PC-9 (cell line): ENCODE measurements around the gene UBL4A. TPM values are rescaled to one million over a fixed set of nuclear protein-coding genes. Genes with fewer than 3 reads are reported as not detected.

Source experiments
- BruUV-seq: library from RNA; stranded (reverse); fragments of 400-500 nt; replicated peaks from 2 replicates; lab custom pipeline; 2021; lab: Mats Ljungman, UMichigan
- CTCF ChIA-PET: fragments of 300-600 bp; sonication (Branson Sonifier 250); formaldehyde crosslinking; loops from one replicate; lab custom pipeline; 2022; ENCODE audit warnings: antibody characterized with exemption; lab: Charles Lee
- POLR2A ChIA-PET: fragments of 300-600 bp; sonication (Branson Sonifier 250); formaldehyde crosslinking; loops from one replicate; lab custom pipeline; 2022; ENCODE audit warnings: antibody characterized with exemption; ENCODE audit not compliant: unreplicated experiment; lab: Charles Lee
- DNase-seq, 2 experiments: peaks; one replicate each; pipeline versions ENCODE4 v3.0.0 to v3.0.0-alpha.2; 2015 to 2022; ENCODE audit warnings: mixed read lengths in 1 of 2
- H2AFZ ChIP-seq: fragments of 200-600 bp; sonication (generic); 2 replicates; pipeline ENCODE4 v1.8.1; 2017; ENCODE audit warnings: antibody characterized with exemption
- H3F3A ChIP-seq: fragments of 200-600 bp; sonication (generic); 2 replicates; pipeline ENCODE4 v1.8.1; 2017; ENCODE audit warnings: antibody characterized with exemption, mild to moderate bottlenecking, low read depth; ENCODE audit not compliant: insufficient read depth
- H3K27ac ChIP-seq: fragments of 200-600 bp; sonication (generic); 2 replicates; pipeline ENCODE4 v1.6.1; 2016; ENCODE audit warnings: mixed run types
- H3K27me3 ChIP-seq: fragments of 200-600 bp; sonication (generic); 2 replicates; pipeline ENCODE4 v1.6.1; 2016; ENCODE audit warnings: low read depth, mixed run types; ENCODE audit not compliant: insufficient read depth
- H3K36me3 ChIP-seq: fragments of 200-600 bp; sonication (generic); 2 replicates; pipeline ENCODE4 v1.6.1; 2016; ENCODE audit warnings: low read depth, mixed run types
- H3K4me1 ChIP-seq: fragments of 200-600 bp; sonication (generic); replicated peaks from 2 replicates; pipeline ENCODE4 v1.6.1; 2016; ENCODE audit warnings: mixed run types; ENCODE audit not compliant: insufficient read depth
- H3K4me2 ChIP-seq: fragments of 200-600 bp; sonication (generic); 2 replicates; pipeline ENCODE4 v1.6.1; 2017; ENCODE audit warnings: mixed run types
- H3K4me3 ChIP-seq: fragments of 200-600 bp; sonication (generic); 2 replicates; pipeline ENCODE4 v1.6.1; 2016; ENCODE audit warnings: mixed run types
- H3K79me2 ChIP-seq: fragments of 200-600 bp; sonication (generic); 2 replicates; pipeline ENCODE4 v1.6.1; 2017; ENCODE audit warnings: low read depth, mixed run types
- H3K9me2 ChIP-seq: fragments of 200-600 bp; sonication (generic); 2 replicates; pipeline ENCODE4 v1.8.1; 2017; ENCODE audit warnings: mild to moderate bottlenecking; ENCODE audit not compliant: insufficient read depth
- H3K9me3 ChIP-seq: fragments of 200-600 bp; sonication (generic); 2 replicates; pipeline ENCODE4 v1.8.1; 2016; ENCODE audit warnings: low read depth; ENCODE audit not compliant: insufficient read depth
- H4K20me1 ChIP-seq: fragments of 200-600 bp; sonication (generic); 2 replicates; pipeline ENCODE4 v1.8.1; 2017; ENCODE audit not compliant: insufficient read depth
- EZH2 ChIP-seq: fragments of 200-600 bp; sonication (generic); IDR thresholded peaks from 2 replicates; pipeline ENCODE4 v1.8.0; 2017; ENCODE audit warnings: antibody characterized with exemption, low read depth
- intact Hi-C: fragments of 100-400 bp; cut with micrococcal nuclease; formaldehyde crosslinking; loops from one replicate; pipeline ENCODE4 v1.10.0; 2022; ENCODE audit not compliant: unreplicated experiment
- total RNA-seq: library from RNA; stranded (reverse); gene quantifications from 2 replicates; pipeline ENCODE4 v1.2.3, GENCODE V29; 2021
- TF ChIP-seq, protein P1 (sequence below): fragments of 200-600 bp; sonication (generic); conservative IDR thresholded peaks from 2 replicates; pipeline ENCODE4 v1.6.1; 2017; ENCODE audit warnings: mixed run types, antibody characterized with exemption, mild to moderate bottlenecking, moderate library complexity

The UBL4A gene
- total RNA-seq, 1 experiment from 2014 or later, result 80.7 TPM

DNA sequence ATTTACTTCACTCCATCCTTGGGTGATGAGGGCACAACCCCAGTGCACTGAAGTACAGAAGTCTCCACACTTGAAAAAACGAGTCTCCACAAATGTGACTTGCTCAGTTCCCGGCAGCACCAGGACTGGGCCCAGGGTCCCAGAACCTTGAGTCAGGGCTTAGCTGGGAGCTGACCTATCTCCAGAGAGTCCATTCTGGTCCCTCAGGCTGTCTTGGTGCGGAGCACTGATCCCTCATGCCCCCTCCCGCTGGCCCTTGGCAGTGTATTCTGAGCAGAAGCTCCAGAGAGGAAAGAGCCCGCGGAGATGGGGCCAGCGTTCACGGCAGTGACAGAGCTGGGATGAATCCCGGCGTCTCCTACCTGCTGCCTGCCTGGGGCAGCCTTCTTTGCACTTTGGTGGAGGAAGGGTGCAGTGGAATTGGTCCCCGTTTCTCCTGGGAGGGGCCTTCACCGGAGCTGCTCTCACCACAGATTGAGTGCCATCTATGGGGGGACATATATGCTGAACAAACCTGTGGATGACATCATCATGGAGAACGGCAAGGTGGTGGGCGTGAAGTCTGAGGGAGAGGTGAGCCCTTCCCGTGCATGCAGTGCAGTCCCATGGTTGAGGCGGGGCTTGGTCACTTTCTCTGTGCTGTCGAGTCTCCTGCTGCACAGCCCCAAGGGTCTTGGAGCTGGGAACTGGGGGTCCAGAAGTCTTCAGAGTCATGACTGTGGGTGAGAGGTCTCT lies 45.6 kb downstream of the UBL4A start:
- DNase-seq, result no peak
- intact Hi-C loops, result loop anchor here (5.0 kb wide), 1 partner anchor 43 kb away; the partner anchor contains the start of gene RPL10
- Histone ChIP-seq H3K27me3 (no peaks in the 10 kb centered on the region), H3K27ac (no peak overlapping the region), H3K4me1 (peaks cover 7% of the 10 kb centered on the region; the same call in 1 of the 2 replicates), H3K4me2 (no peak overlapping the region), H3K4me3 (no peak overlapping the region), H3K9me3 (no peaks in the 10 kb centered on the region), H3F3A (peaks cover 13% of the 10 kb centered on the region; the same call in 1 of the 2 replicates), H4K20me1 (no peaks in the 10 kb centered on the region), H3K79me2 (peaks cover 25% of the 10 kb centered on the region), H3K9me2 (no peaks in the 10 kb centered on the region), H2AFZ (no peak overlapping the region), H3K36me3 (no peaks in the 10 kb centered on the region)
- POLR2A ChIA-PET, result interaction anchor here (0.6 to 0.7 kb wide), 2 partner anchors 66 to 622 kb away, joined by 4 read pairs; partner anchors contain the start of gene FLNA
- no peak for TF ChIP-seq EZH2
- TF ChIP-seq, protein P1, sequence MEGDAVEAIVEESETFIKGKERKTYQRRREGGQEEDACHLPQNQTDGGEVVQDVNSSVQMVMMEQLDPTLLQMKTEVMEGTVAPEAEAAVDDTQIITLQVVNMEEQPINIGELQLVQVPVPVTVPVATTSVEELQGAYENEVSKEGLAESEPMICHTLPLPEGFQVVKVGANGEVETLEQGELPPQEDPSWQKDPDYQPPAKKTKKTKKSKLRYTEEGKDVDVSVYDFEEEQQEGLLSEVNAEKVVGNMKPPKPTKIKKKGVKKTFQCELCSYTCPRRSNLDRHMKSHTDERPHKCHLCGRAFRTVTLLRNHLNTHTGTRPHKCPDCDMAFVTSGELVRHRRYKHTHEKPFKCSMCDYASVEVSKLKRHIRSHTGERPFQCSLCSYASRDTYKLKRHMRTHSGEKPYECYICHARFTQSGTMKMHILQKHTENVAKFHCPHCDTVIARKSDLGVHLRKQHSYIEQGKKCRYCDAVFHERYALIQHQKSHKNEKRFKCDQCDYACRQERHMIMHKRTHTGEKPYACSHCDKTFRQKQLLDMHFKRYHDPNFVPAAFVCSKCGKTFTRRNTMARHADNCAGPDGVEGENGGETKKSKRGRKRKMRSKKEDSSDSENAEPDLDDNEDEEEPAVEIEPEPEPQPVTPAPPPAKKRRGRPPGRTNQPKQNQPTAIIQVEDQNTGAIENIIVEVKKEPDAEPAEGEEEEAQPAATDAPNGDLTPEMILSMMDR, result no peak
- CTCF ChIA-PET, result no interaction called here
- BruUV-seq, result no TSS peak

DNA sequence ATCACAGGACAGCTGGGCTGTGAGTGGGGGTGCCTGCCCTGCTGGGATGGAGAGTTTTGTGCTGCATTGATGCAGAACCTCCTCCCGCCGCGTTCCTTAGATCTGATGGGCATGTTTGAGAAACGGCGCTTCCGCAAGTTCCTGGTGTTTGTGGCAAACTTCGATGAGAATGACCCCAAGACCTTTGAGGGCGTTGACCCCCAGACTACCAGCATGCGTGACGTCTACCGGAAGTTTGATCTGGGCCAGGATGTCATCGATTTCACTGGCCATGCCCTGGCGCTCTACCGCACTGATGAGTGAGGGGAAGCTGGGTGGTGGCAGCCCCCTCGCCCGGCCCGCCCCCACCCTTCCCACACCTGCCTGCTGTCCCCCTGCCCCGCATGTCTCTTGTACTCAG lies 46.6 kb downstream of the UBL4A start:
- ChIA-PET POLR2A (no interaction called here), CTCF (no interaction called here)
- H3F3A ChIP-seq, result peaks cover 13% of the 10 kb centered on the region; the same call in 1 of the 2 replicates
- no peak overlapping the region for H2AFZ ChIP-seq
- no peak for DNase-seq
- no peak overlapping the region for H3K27ac ChIP-seq
- no TSS peak for BruUV-seq
- H3K9me2 ChIP-seq, result no peaks in the 10 kb centered on the region
- no peaks in the 10 kb centered on the region for H4K20me1 ChIP-seq
- no peaks in the 10 kb centered on the region for H3K27me3 ChIP-seq
- peaks cover 7% of the 10 kb centered on the region; the same call in 1 of the 2 replicates for H3K4me1 ChIP-seq
- peaks cover 20% of the 10 kb centered on the region for H3K79me2 ChIP-seq
- H3K4me2 ChIP-seq, result no peak overlapping the region
- TF ChIP-seq, protein P1, result no peak
- no peak for TF ChIP-seq EZH2
- H3K4me3 ChIP-seq, result no peak overlapping the region
- intact Hi-C loops, result loop anchor here (5.0 kb wide), 1 partner anchor 43 kb away; the partner anchor contains the start of gene RPL10
- H3K36me3 ChIP-seq, result no peaks in the 10 kb centered on the region
- H3K9me3 ChIP-seq, result no peaks in the 10 kb centered on the region

DNA sequence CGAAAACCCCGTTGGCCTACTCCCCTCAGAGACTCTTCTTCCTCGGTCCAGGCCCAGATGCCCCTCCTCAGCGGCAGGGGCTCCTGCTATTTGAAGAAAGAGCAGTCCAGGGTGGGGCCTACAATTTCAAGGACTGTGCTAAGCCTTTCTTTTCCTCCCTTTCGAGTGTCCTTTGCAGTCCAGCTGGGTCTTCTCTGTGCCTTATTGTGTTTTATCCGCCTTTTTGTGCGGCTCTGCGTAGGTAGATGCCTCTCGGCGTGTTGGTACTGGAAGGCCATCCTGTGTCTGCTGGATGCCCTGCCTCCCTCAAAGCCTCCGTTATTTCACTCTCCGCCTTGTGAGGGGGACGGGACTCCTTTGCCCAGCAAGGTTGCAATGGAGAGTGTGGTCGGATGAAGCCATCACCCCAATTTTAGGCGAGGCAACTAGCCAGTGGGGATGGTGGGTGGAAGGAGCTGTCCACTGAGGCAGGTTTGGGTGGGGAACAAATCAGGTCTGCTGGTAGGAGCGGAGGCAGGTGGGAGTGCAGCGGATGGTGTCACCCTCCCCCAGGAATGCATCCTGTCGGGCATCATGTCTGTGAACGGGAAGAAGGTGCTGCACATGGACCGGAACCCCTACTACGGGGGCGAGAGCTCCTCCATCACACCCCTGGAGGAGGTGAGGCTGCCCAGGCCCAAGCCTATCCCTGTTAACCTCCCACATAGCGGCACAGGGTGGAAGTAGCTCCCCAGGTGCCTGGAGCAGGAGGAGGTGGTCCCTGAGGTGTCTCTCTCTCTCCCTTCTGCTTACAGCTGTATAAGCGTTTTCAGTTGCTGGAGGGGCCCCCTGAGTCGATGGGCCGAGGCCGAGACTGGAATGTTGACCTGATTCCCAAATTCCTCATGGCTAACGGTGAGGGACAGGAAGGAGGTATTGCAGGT lies 48.2 kb downstream of the UBL4A start:
- intact Hi-C loops, result no loop called here

More for the DNA sequence above, 48.2 kb downstream of the UBL4A start:
- H3K27me3 ChIP-seq, result no peaks in the 10 kb centered on the region
- H3K4me2 ChIP-seq, result peak overlapping the region; percentile 86
- H3K79me2 ChIP-seq, result peaks cover 15% of the 10 kb centered on the region
- no peaks in the 10 kb centered on the region for H4K20me1 ChIP-seq
- H3K27ac ChIP-seq, result no peak overlapping the region
- CTCF ChIA-PET, result no interaction called here
- TF ChIP-seq, protein P1, result no peak
- TF ChIP-seq EZH2, result no peak
- H3K9me3 ChIP-seq, result no peaks in the 10 kb centered on the region
- H3F3A ChIP-seq, result peaks cover 8% of the 10 kb centered on the region; the same call in 1 of the 2 replicates
- H3K9me2 ChIP-seq, result no peaks in the 10 kb centered on the region
- peak overlapping the region; percentile 56; the same call in 1 of the 2 replicates for H3K4me3 ChIP-seq
- no peak for DNase-seq
- POLR2A ChIA-PET, result no interaction called here
- peaks cover 7% of the 10 kb centered on the region; the same call in 1 of the 2 replicates for H3K4me1 ChIP-seq
- no peaks in the 10 kb centered on the region for H3K36me3 ChIP-seq
- BruUV-seq, result TSS peak; percentile 41
- no peak overlapping the region for H2AFZ ChIP-seq
